ENCODE results near the gene VRK1. TPM values are rescaled to one million over a fixed set of nuclear protein-coding genes. Genes with fewer than 3 reads are reported as not detected.

Gene VRK1
- total RNA-seq, 1 experiment from 2014 or later: 26.5 TPM

GRCh38 chr14:96793547-96793946 is 3.6 kb upstream of the VRK1 start:
- Histone ChIP-seq H3K27ac (ENCODE audit: low read length) (no peak overlapping the region), H3K9me3 (ENCODE audit: control insufficient read depth, insufficient read depth, low read depth, low read length) (no peaks in the 10 kb centered on the region), H3K4me3 (ENCODE audit: low read depth in 2 of 2, low read length in 2 of 2) (no peak overlapping the region), H3K36me3 (ENCODE audit: control insufficient read depth, insufficient read depth, low read length) (no peaks in the 10 kb centered on the region), H3K4me1 (ENCODE audit: control insufficient read depth, insufficient read depth, low read length) (no peaks in the 10 kb centered on the region; the same call in 1 of the 2 replicates), H3K27me3 (ENCODE audit: control insufficient read depth, insufficient read depth, low read length) (no peaks in the 10 kb centered on the region; the same call in 1 of the 2 replicates)
- intact Hi-C loops (cut with micrococcal nuclease; ENCODE audit: unreplicated experiment) (no loop called here), in situ Hi-C loops (cut with HindIII; ENCODE audit: low pct_unique_long_range_greater_than_20kb, low sequenced_read_pairs) (no loop called here)
- ATAC-seq (no peak), DNase-seq (ENCODE audit: low read depth, low spot score) (no peak)
- POLR2A ChIA-PET: no interaction called here
- BruUV-seq (replicated peaks): no TSS peak
- CTCF ChIA-PET: no interaction called here
- no peak for TF ChIP-seq TCF7L2 (IDR thresholded peaks at IDR 0.05; ENCODE audit: low read depth, low read length)

- BruUV-seq (replicated peaks): no TSS peak
- no peak for DNase-seq (ENCODE audit: low read depth, low spot score)
- H3K4me1 ChIP-seq (ENCODE audit: control insufficient read depth, insufficient read depth, low read length): no peaks in the 10 kb centered on the region; the same call in 1 of the 2 replicates
- H3K36me3 ChIP-seq (ENCODE audit: control insufficient read depth, insufficient read depth, low read length): no peaks in the 10 kb centered on the region
- H3K4me3 ChIP-seq (ENCODE audit: low read depth in 2 of 2, low read length in 2 of 2): no peak overlapping the region
- intact Hi-C loops (cut with micrococcal nuclease; ENCODE audit: unreplicated experiment): no loop called here
- ChIA-PET POLR2A (no interaction called here), CTCF (interaction anchor here (1.2 kb wide), 1 partner anchor 54 kb away, joined by 3 read pairs; no protein-coding TSS in a partner anchor)
- in situ Hi-C loops (cut with HindIII; ENCODE audit: low pct_unique_long_range_greater_than_20kb, low sequenced_read_pairs): no loop called here
- TF ChIP-seq TCF7L2 (IDR thresholded peaks at IDR 0.05; ENCODE audit: low read depth, low read length) (no peak), CTCF (IDR thresholded peaks at IDR 0.05) (no peak), SIN3A (IDR thresholded peaks at IDR 0.05; ENCODE audit: borderline replicate concordance, insufficient read depth, low read depth, low read length) (no peak), POLR2AphosphoS5 (IDR thresholded peaks at IDR 0.05; ENCODE audit: low read depth, low read length) (no peak), REST (IDR thresholded peaks at IDR 0.05; ENCODE audit: insufficient read depth in 1 of 2, low read depth in 2 of 2, low read length in 1 of 2) (no peak)
- no peak overlapping the region for H3K27ac ChIP-seq (ENCODE audit: low read length)
- H3K27me3 ChIP-seq (ENCODE audit: control insufficient read depth, insufficient read depth, low read length): no peaks in the 10 kb centered on the region; the same call in 1 of the 2 replicates
- ATAC-seq: no peak
- no peaks in the 10 kb centered on the region for H3K9me3 ChIP-seq (ENCODE audit: control insufficient read depth, insufficient read depth, low read depth, low read length)
These were observed 1.9 kb upstream of the VRK1 start for GRCh38 chr14:96795109-96795828.

Data from Panc1 (cell line).